Neural crest cell (in vitro differentiated cells): ENCODE data around the gene ANKRD24. TPM values are rescaled to one million over a fixed set of nuclear protein-coding genes. Genes with fewer than 3 reads are reported as not detected.
"Not testable (repeated sequence)": the region's sequence is repeated elsewhere in the genome, so short reads cannot be mapped to it uniquely, and the experiment has no call there.

Experiments
- DNase-seq: peaks from one replicate; pipeline ENCODE4 v3.0.0; 2021; ENCODE audit warnings: low read depth, mixed read lengths, low spot score
- H3K27ac Mint-ChIP-seq: one replicate; pipeline ENCODE4 v1.8.0; 2021; ENCODE audit warnings: mild to moderate bottlenecking, mixed read lengths; ENCODE audit not compliant: unreplicated experiment
- H3K27me3 Mint-ChIP-seq: 2 replicates; pipeline ENCODE4 v1.8.0; 2021; ENCODE audit warnings: low read depth, mild to moderate bottlenecking, mixed read lengths
- H3K36me3 Mint-ChIP-seq: 2 replicates; pipeline ENCODE4 v1.8.0; 2021; ENCODE audit warnings: low read depth, mild to moderate bottlenecking, mixed read lengths
- H3K4me1 Mint-ChIP-seq: 2 replicates; pipeline ENCODE4 v1.8.0; 2021; ENCODE audit warnings: mixed read lengths
- H3K4me3 Mint-ChIP-seq: one replicate; pipeline ENCODE4 v1.8.0; 2021; ENCODE audit warnings: mild to moderate bottlenecking, mixed read lengths
- H3K9me3 Mint-ChIP-seq: 2 replicates; pipeline ENCODE4 v1.8.0; 2021; ENCODE audit warnings: mixed read lengths
- total RNA-seq: library from RNA; stranded (reverse); gene quantifications from 2 replicates; pipeline ENCODE4 v1.2.1, GENCODE V29; 2021
- TF ChIP-seq, protein P1 (sequence below): fragments of 200-600 bp; sonication (generic); conservative IDR thresholded peaks from 2 replicates; pipeline ENCODE4 v1.5.0; 2021; ENCODE audit warnings: antibody characterized with exemption, mild to moderate bottlenecking

The ANKRD24 gene
- total RNA-seq, 1 donor from 2014 or later, result 0.19 TPM

GRCh38 chr19:4232614-4233281 is 50.3 kb downstream of the ANKRD24 start:
- peaks cover 4% of the 10 kb centered on the region for H3K4me1 Mint-ChIP-seq
- no peaks in the 10 kb centered on the region for H3K9me3 Mint-ChIP-seq
- TF ChIP-seq, protein P1, sequence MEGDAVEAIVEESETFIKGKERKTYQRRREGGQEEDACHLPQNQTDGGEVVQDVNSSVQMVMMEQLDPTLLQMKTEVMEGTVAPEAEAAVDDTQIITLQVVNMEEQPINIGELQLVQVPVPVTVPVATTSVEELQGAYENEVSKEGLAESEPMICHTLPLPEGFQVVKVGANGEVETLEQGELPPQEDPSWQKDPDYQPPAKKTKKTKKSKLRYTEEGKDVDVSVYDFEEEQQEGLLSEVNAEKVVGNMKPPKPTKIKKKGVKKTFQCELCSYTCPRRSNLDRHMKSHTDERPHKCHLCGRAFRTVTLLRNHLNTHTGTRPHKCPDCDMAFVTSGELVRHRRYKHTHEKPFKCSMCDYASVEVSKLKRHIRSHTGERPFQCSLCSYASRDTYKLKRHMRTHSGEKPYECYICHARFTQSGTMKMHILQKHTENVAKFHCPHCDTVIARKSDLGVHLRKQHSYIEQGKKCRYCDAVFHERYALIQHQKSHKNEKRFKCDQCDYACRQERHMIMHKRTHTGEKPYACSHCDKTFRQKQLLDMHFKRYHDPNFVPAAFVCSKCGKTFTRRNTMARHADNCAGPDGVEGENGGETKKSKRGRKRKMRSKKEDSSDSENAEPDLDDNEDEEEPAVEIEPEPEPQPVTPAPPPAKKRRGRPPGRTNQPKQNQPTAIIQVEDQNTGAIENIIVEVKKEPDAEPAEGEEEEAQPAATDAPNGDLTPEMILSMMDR, result no peak
- H3K27me3 Mint-ChIP-seq, result peaks cover 20% of the 10 kb centered on the region
- no peak overlapping the region for H3K27ac Mint-ChIP-seq
- H3K4me3 Mint-ChIP-seq, result no peak overlapping the region
- no peaks in the 10 kb centered on the region for H3K36me3 Mint-ChIP-seq
- DNase-seq, result no peak

DNA sequence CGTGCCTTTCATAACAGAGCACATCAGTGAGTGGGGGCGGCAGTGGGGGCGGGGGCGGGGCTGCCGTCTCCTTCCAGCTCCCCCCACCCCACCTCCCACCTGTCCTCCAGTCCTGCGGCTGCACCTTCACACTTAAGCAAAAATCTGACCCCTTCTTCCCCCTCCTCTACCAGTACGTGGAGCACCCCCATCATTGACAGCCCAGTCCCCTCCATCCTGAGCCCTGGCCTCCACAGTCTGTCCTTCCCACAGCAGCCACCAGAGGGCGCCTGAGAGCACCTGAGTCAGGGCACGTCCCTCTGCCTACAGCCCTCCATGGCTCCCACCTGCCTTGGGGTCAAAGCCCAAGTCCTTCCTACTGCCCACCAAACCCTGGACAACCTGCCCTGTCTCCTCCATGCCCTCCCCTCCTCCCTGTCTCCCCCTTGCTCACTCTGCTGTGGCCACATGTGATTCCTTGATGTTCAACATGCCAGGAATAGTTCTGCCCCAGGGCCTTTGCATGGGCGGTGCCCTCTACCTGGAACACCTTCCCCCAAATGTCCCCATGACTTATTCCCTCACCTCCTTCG is 50.9 kb downstream of the ANKRD24 start:
- H3K36me3 Mint-ChIP-seq, result no peaks in the 10 kb centered on the region
- no peak overlapping the region for H3K27ac Mint-ChIP-seq
- peaks cover 4% of the 10 kb centered on the region for H3K4me1 Mint-ChIP-seq
- DNase-seq, result peak; percentile 74
- peaks cover 20% of the 10 kb centered on the region for H3K27me3 Mint-ChIP-seq
- H3K4me3 Mint-ChIP-seq, result no peak overlapping the region
- TF ChIP-seq, protein P1, result peak; percentile 72
- no peaks in the 10 kb centered on the region for H3K9me3 Mint-ChIP-seq

DNA sequence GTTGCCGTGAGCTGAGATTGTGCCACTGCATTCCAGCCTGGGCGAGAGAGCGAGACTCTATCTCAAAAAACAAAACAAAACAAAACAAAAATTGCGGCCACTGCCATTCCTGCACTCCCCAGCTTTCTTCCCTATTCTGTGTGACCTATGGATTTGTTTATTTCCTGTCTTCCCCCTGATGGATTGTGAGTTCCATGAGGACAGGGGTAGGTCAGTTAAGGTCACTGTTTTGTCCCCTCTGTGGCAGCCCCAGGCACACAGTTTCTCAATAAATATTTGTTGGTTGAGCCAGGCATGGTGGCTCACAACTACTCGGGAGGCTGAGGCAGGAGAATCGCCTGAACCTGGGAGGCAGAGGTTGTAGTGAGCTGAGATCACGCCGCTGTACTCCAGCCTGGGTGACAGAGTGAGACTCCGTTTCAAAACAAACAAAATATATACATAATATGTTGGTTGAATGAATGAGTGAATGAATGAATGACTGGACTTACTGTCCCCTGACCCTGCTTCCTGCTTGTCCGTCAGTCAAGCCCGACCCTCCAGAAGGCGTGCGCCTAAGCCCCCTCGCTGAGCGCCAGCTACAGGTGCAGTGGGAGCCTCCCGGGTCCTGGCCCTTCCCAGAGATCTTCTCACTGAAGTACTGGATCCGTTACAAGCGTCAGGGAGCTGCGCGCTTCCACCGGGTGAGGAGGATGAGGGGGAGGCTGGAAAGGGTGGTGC is 51.8 kb downstream of the ANKRD24 start:
- H3K36me3 Mint-ChIP-seq, result no peaks in the 10 kb centered on the region
- peaks cover 20% of the 10 kb centered on the region for H3K27me3 Mint-ChIP-seq
- H3K27ac Mint-ChIP-seq, result no peak overlapping the region
- TF ChIP-seq, protein P1, result no peak
- no peak for DNase-seq
- no peak overlapping the region for H3K4me3 Mint-ChIP-seq
- H3K4me1 Mint-ChIP-seq, result peaks cover 4% of the 10 kb centered on the region
- no peaks in the 10 kb centered on the region for H3K9me3 Mint-ChIP-seq

GRCh38 chr19:4234862-4235201 is 52.3 kb downstream of the ANKRD24 start:
- Mint-ChIP-seq H3K27ac (no peak overlapping the region), H3K4me1 (peaks cover 4% of the 10 kb centered on the region), H3K9me3 (no peaks in the 10 kb centered on the region), H3K36me3 (no peaks in the 10 kb centered on the region), H3K4me3 (no peak overlapping the region), H3K27me3 (peaks cover 15% of the 10 kb centered on the region)
- TF ChIP-seq, protein P1, result no peak
- no peak for DNase-seq

DNA sequence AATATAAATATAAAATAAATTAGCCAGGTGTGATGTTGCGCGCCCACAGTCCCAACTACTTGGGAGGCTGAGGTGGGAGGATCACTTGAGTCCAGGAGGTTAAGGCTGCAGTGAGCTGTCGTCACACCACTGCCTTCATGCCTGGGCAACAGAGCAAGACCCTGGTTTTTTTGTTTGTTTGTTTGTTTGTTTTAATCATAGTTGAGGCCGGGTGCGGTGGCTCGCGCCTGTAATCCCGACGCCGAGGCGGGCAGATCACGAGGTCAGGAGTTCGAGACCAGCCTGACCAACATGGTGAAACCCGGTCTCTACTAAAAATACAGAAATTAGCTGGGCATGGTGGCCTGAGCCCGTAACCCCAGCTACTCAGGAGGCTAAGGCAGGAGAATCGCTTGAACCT is 55.0 kb downstream of the ANKRD24 start:
- not testable (repeated sequence) for H3K27ac Mint-ChIP-seq, H3K4me1 Mint-ChIP-seq, H3K36me3 Mint-ChIP-seq, H3K9me3 Mint-ChIP-seq, DNase-seq, H3K4me3 Mint-ChIP-seq
- H3K27me3 Mint-ChIP-seq, result peaks cover 21% of the 10 kb centered on the region

DNA sequence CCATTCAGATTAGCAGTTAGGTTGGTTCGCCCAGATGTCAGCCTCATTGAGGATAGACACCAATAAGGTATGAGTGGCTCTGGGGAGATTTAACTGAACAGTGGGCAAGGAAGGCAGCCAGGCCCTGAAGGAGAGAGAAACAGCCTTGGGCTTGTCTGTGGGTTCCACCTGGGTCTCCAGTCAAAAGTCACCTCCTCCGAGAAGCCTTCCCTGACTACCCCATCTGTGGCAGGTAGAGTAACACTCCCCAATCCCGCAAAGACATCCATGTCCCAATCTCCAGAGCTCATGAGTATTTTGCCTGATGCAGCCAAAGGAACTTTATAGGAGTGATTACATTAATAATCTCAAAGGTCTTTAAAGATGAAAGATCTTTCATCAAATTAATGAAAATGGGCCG is 56.3 kb downstream of the ANKRD24 start:
- no peaks in the 10 kb centered on the region for H3K36me3 Mint-ChIP-seq
- no peak overlapping the region for H3K4me3 Mint-ChIP-seq
- peaks cover 4% of the 10 kb centered on the region for H3K9me3 Mint-ChIP-seq
- peaks cover 24% of the 10 kb centered on the region for H3K27me3 Mint-ChIP-seq
- H3K27ac Mint-ChIP-seq, result no peak overlapping the region
- TF ChIP-seq, protein P1, result no peak
- no peak for DNase-seq
- H3K4me1 Mint-ChIP-seq, result peaks cover 9% of the 10 kb centered on the region
